OCI-LY7 (cell line): ENCODE data around the gene KDM3A. TPM values are rescaled to one million over a fixed set of nuclear protein-coding genes. Genes with fewer than 3 reads are reported as not detected.

Experiments
- BruUV-seq: library from RNA; stranded (reverse); fragments of 400-500 nt; replicated peaks from 2 replicates; lab custom pipeline; 2021; lab: Mats Ljungman, UMichigan
- CTCF ChIA-PET: fragments of 300-600 bp; sonication (Branson Sonifier 250); formaldehyde crosslinking; loops from one replicate; lab custom pipeline; 2022; ENCODE audit warnings: antibody characterized with exemption; ENCODE audit not compliant: unreplicated experiment; lab: Charles Lee
- POLR2A ChIA-PET: fragments of 300-600 bp; sonication (Branson Sonifier 250); formaldehyde crosslinking; loops from one replicate; lab custom pipeline; 2022; ENCODE audit warnings: antibody characterized with exemption; lab: Charles Lee
- DNase-seq: peaks from one replicate; pipeline ENCODE4 v3.0.0-alpha.2; 2015; ENCODE audit warnings: low spot score
- H2AFZ ChIP-seq: fragments of 200-600 bp; sonication (generic), shearing (Covaris generic); 2 replicates; pipeline ENCODE4 v1.6.1; 2014; ENCODE audit warnings: mild to moderate bottlenecking, antibody characterized with exemption, low read length, moderate library complexity
- H3K27ac ChIP-seq: fragments of 200-600 bp; sonication (generic); 2 replicates; pipeline ENCODE4 v1.5.1; 2014; ENCODE audit warnings: mixed run types, low read depth, mild to moderate bottlenecking, moderate library complexity, low read length, inconsistent platforms; ENCODE audit not compliant: poor library complexity, severe bottlenecking
- H3K36me3 ChIP-seq: fragments of 200-600 bp; sonication (generic); 2 replicates; pipeline ENCODE4 v1.6.1; 2014; ENCODE audit warnings: mild to moderate bottlenecking, antibody characterized with exemption, low read length, moderate library complexity, mixed read lengths; ENCODE audit not compliant: insufficient read depth
- H3K4me1 ChIP-seq: fragments of 200-600 bp; sonication (generic); 2 replicates; pipeline ENCODE4 v1.5.1; 2014; ENCODE audit warnings: mild to moderate bottlenecking, low read length; ENCODE audit not compliant: insufficient read depth, poor library complexity, severe bottlenecking
- H3K4me2 ChIP-seq: fragments of 200-600 bp; sonication (generic); 2 replicates; pipeline ENCODE4 v1.6.1; 2014; ENCODE audit warnings: mild to moderate bottlenecking, low read length
- H3K4me3 ChIP-seq: fragments of 200-600 bp; sonication (generic); 2 replicates; pipeline ENCODE4 v1.5.1; 2014; ENCODE audit warnings: mild to moderate bottlenecking, low read depth, low read length; ENCODE audit not compliant: poor library complexity, severe bottlenecking
- H3K79me2 ChIP-seq: fragments of 200-600 bp; sonication (generic); 2 replicates; pipeline ENCODE4 v1.6.1; 2016; ENCODE audit warnings: low read depth, mild to moderate bottlenecking, low read length, moderate library complexity, mixed read lengths; ENCODE audit not compliant: insufficient read depth
- H3K9me2 ChIP-seq: fragments of 200-600 bp; sonication (generic); 2 replicates; pipeline ENCODE4 v1.6.1; 2016; ENCODE audit warnings: mild to moderate bottlenecking, low read length, mixed read lengths; ENCODE audit not compliant: insufficient read depth
- H3K9me3 ChIP-seq: fragments of 200-600 bp; sonication (generic); 2 replicates; pipeline ENCODE4 v1.6.1; 2014; ENCODE audit warnings: mild to moderate bottlenecking, mixed run types, low read length, mixed read lengths
- H4K20me1 ChIP-seq: fragments of 200-600 bp; sonication (generic); 2 replicates; pipeline ENCODE4 v1.6.1; 2014; ENCODE audit warnings: mild to moderate bottlenecking, antibody characterized with exemption, low read length, moderate library complexity, mixed read lengths; ENCODE audit not compliant: insufficient read depth
- CTCF ChIP-seq: fragments of 200-600 bp; sonication (generic); conservative IDR thresholded peaks from 2 replicates; pipeline ENCODE4 v1.5.1; 2014; ENCODE audit warnings: mild to moderate bottlenecking, antibody characterized with exemption, low read length, moderate library complexity, mixed read lengths
- EZH2phosphoT487 ChIP-seq: fragments of 200-600 bp; sonication (generic); IDR thresholded peaks from 2 replicates; pipeline ENCODE4 v1.6.1; 2018; ENCODE audit warnings: low read depth, borderline replicate concordance, mild to moderate bottlenecking, mixed run types, antibody characterized with exemption, low read length, moderate library complexity, mixed read lengths
- intact Hi-C: fragments of 100-400 bp; cut with micrococcal nuclease; formaldehyde crosslinking; loops from one replicate; pipeline ENCODE4 v1.10.0; 2022; ENCODE audit not compliant: unreplicated experiment
- total RNA-seq, 2 experiments: library from RNA; depleted of rRNA in 1 of 2; stranded (reverse); fragments of >200 nt in 1 of 2; shearing (Covaris generic) in 1 of 2; gene quantifications; 2 replicates each; pipeline ENCODE4 v1.2.3, GENCODE V29; 2014 to 2022

KDM3A gene
- total RNA-seq, 2 experiments from 2014 or later = 14.5 to 55.7 TPM

GRCh38 chr2:86393521-86394491 is 47.4 kb upstream of the KDM3A start:
- H3K4me1 ChIP-seq = peaks cover 17% of the 10 kb centered on the region
- no peak overlapping the region for H3K4me3 ChIP-seq
- no TSS peak for BruUV-seq
- no peak for DNase-seq
- peak overlapping the region; percentile 17; the same call in 1 of the 2 replicates for H3K4me2 ChIP-seq
- H2AFZ ChIP-seq = no peak overlapping the region; the same call in 1 of the 2 replicates
- no peaks in the 10 kb centered on the region for H4K20me1 ChIP-seq
- H3K36me3 ChIP-seq = no peaks in the 10 kb centered on the region
- no peaks in the 10 kb centered on the region for H3K9me2 ChIP-seq
- TF ChIP-seq EZH2phosphoT487 = no peak
- no peak for TF ChIP-seq CTCF
- ChIA-PET POLR2A (interaction anchor here (0.7 to 2.2 kb wide), 3 partner anchors 10 to 30 kb away, joined by 3 to 9 read pairs (median 3); no protein-coding TSS in a partner anchor), CTCF (no interaction called here)
- H3K27ac ChIP-seq = no peak overlapping the region
- no peaks in the 10 kb centered on the region for H3K9me3 ChIP-seq
- H3K79me2 ChIP-seq = no peaks in the 10 kb centered on the region
- intact Hi-C loops = no loop called here

- ChIA-PET CTCF (no interaction called here), POLR2A (interaction anchor here (0.6 to 1.2 kb wide), 2 partner anchors 10 to 48 kb away, joined by 3 to 5 read pairs; no protein-coding TSS in a partner anchor)
- peak; percentile 11 for DNase-seq
- no peaks in the 10 kb centered on the region for H3K9me3 ChIP-seq
- intact Hi-C loops = no loop called here
- H3K4me2 ChIP-seq = no peak overlapping the region
- no peak overlapping the region for H3K4me3 ChIP-seq
- no peaks in the 10 kb centered on the region for H4K20me1 ChIP-seq
- H3K36me3 ChIP-seq = no peaks in the 10 kb centered on the region
- H3K79me2 ChIP-seq = no peaks in the 10 kb centered on the region
- H3K9me2 ChIP-seq = no peaks in the 10 kb centered on the region
- no TSS peak for BruUV-seq
- no peak overlapping the region for H3K27ac ChIP-seq
- TF ChIP-seq EZH2phosphoT487 (no peak), CTCF (peak; percentile 63)
- peaks cover 25% of the 10 kb centered on the region for H3K4me1 ChIP-seq
- H2AFZ ChIP-seq = no peak overlapping the region
These were observed 44.8 kb upstream of the KDM3A start for GRCh38 chr2:86396291-86396785.
